GM21717 (cell line): Measurements from ENCODE around the gene WNT8A.

ENCODE experiments used
- ATAC-seq: cut with Tn5 transposase; IDR thresholded peaks from one replicate; pipeline ENCODE4 v1.9.1; 2021; ENCODE audit warnings: mild to moderate bottlenecking, moderate library complexity; ENCODE audit not compliant: unreplicated experiment

WNT8A gene

GRCh38 chr5:138082033-138082432 is 1.8 kb upstream of the WNT8A start:
- no peak for ATAC-seq

- no peak for ATAC-seq
Measured at GRCh38 chr5:138091685-138092084, 7.9 kb downstream of the WNT8A start.

- ATAC-seq, result no peak
Measured at GRCh38 chr5:138092301-138092700, 8.5 kb downstream of the WNT8A start.

GRCh38 chr5:138093036-138093435 is 9.2 kb downstream of the WNT8A start:
- ATAC-seq, result no peak

- no peak for ATAC-seq
Measured at GRCh38 chr5:138095100-138095907, 11.5 kb downstream of the WNT8A start.

- ATAC-seq, result no peak
Measured at GRCh38 chr5:138096363-138096762, 12.5 kb downstream of the WNT8A start.

- no peak for ATAC-seq
Measured at GRCh38 chr5:138096997-138097828, 13.4 kb downstream of the WNT8A start.

- ATAC-seq, result no peak
Measured at GRCh38 chr5:138102454-138103318, 18.9 kb downstream of the WNT8A start.

- no peak for ATAC-seq
Measured at GRCh38 chr5:138103319-138103637, 19.4 kb downstream of the WNT8A start.

- ATAC-seq, result no peak
Measured at GRCh38 chr5:138105709-138106108, 21.9 kb downstream of the WNT8A start.

GRCh38 chr5:138107213-138107612 is 23.4 kb downstream of the WNT8A start:
- no peak for ATAC-seq

GRCh38 chr5:138109463-138110265 is 25.8 kb downstream of the WNT8A start:
- ATAC-seq, result no peak

GRCh38 chr5:138110266-138110963 is 26.6 kb downstream of the WNT8A start:
- ATAC-seq, result no peak

- no peak for ATAC-seq
Measured at GRCh38 chr5:138111181-138111580, 27.3 kb downstream of the WNT8A start.

- no peak for ATAC-seq
Measured at GRCh38 chr5:138111937-138112336, 28.1 kb downstream of the WNT8A start.

GRCh38 chr5:138115254-138115653 is 31.4 kb downstream of the WNT8A start:
- ATAC-seq, result no peak

GRCh38 chr5:138128334-138128733 is 44.5 kb downstream of the WNT8A start:
- ATAC-seq, result no peak

GRCh38 chr5:138129347-138129746 is 45.5 kb downstream of the WNT8A start:
- ATAC-seq, result no peak

- no peak for ATAC-seq
Measured at GRCh38 chr5:138132543-138132942, 48.7 kb downstream of the WNT8A start.
